ENCODE data around the gene CACNA1H. TPM values are rescaled to one million over a fixed set of nuclear protein-coding genes. Genes with fewer than 3 reads are reported as not detected.

The CACNA1H gene
- total RNA-seq, 1 donor from 2014 or later = 15.4 TPM

Other genes starting within 250 kb of the CACNA1H start
- 9.4 TPM for gene LMF1, start 182.1 kb upstream of the CACNA1H start, total RNA-seq
- 20.1 TPM for gene SOX8, start 171.3 kb upstream of the CACNA1H start, total RNA-seq
- 0.16 TPM for gene SSTR5, start 80.4 kb upstream of the CACNA1H start, total RNA-seq
- not detected for gene C1QTNF8, start 56.9 kb upstream of the CACNA1H start, total RNA-seq
- not detected for gene TPSG1, start 72.2 kb downstream of the CACNA1H start, total RNA-seq
- gene TPSB2, start 77.1 kb downstream of the CACNA1H start, total RNA-seq = not detected
- not detected for gene TPSAB1, start 87.6 kb downstream of the CACNA1H start, total RNA-seq
- gene TPSD1, start 103.0 kb downstream of the CACNA1H start, total RNA-seq = not detected
- 42.7 TPM for gene UBE2I, start 156.5 kb downstream of the CACNA1H start, total RNA-seq
- 5.8 TPM for gene BAIAP3, start 180.5 kb downstream of the CACNA1H start, total RNA-seq
- 36.8 TPM for gene TSR3, start 198.8 kb downstream of the CACNA1H start, total RNA-seq
- 15.0 TPM for gene GNPTG, start 198.8 kb downstream of the CACNA1H start, total RNA-seq

Data from occipital lobe (tissue), 1 donor.